Measurements from ENCODE around the gene TMEM209. TPM values are rescaled to one million over a fixed set of nuclear protein-coding genes. Genes with fewer than 3 reads are reported as not detected.

Gene TMEM209
- polyA plus RNA-seq, 1 donor (not counting 4 experiments of a cell fraction or from before 2014, with no cell fraction given) = 20.0 TPM

GRCh38 chr7:130151591-130152492 lies 53.4 kb downstream of the TMEM209 start:
- no peak for TF ChIP-seq CTCF (optimal IDR thresholded peaks at IDR 0.05 in 1 of 3, IDR thresholded peaks at IDR 0.05 in 1 of 3, conservative IDR thresholded peaks at IDR 0.05 in 1 of 3; ENCODE audit: extremely low read depth in 1 of 3, insufficient read depth in 2 of 3, low read length in 3 of 3)
- no peak for TF ChIP-seq EZH2 (IDR thresholded peaks at IDR 0.05; ENCODE audit: low read length)
- dilution Hi-C loops (cut with MboI; ENCODE audit: extremely low pct_ligation_motif_present, low sequenced_read_pairs) = no loop called here
- no peaks in the 10 kb centered on the region for H3K4me1 ChIP-seq (ENCODE audit: control insufficient read depth, extremely low read depth, insufficient read depth, low read length)
- H3K9ac ChIP-seq (ENCODE audit: control insufficient read depth, extremely low read depth, insufficient read depth, low read length) = no peak overlapping the region
- H2AFZ ChIP-seq (ENCODE audit: control insufficient read depth, low read length) = no peak overlapping the region
- no peaks in the 10 kb centered on the region for H4K20me1 ChIP-seq (ENCODE audit: control insufficient read depth, extremely low read depth, insufficient read depth, low read length)
- H3K79me2 ChIP-seq (ENCODE audit: control insufficient read depth, insufficient read depth, low read length) = no peaks in the 10 kb centered on the region
- no peaks in the 10 kb centered on the region for H3K36me3 ChIP-seq (ENCODE audit: control insufficient read depth in 2 of 2, extremely low read depth in 1 of 2, insufficient read depth in 2 of 2, low read length in 2 of 2)
- H3K9me3 ChIP-seq (ENCODE audit: control insufficient read depth, low read depth, low read length) = no peaks in the 10 kb centered on the region
- no peak overlapping the region for H3K4me3 ChIP-seq (ENCODE audit: control insufficient read depth in 2 of 3, extremely low read depth in 1 of 3, insufficient read depth in 2 of 3, low read depth in 1 of 3, low read length in 3 of 3)
- H3K4me2 ChIP-seq (ENCODE audit: control insufficient read depth, extremely low read depth, insufficient read depth, low read depth, low read length) = no peak overlapping the region
- H3K27me3 ChIP-seq (ENCODE audit: control insufficient read depth, extremely low read depth, insufficient read depth, low read length) = peaks cover 13% of the 10 kb centered on the region
- FAIRE-seq (no peak), DNase-seq (ENCODE audit: low read depth, low spot score) (no peak)
- no peaks in the 10 kb centered on the region for H3K9me1 ChIP-seq (ENCODE audit: control insufficient read depth, extremely low read depth, insufficient read depth, low read length)
- no peak overlapping the region for H3K27ac ChIP-seq (ENCODE audit: control insufficient read depth, insufficient read depth, low read length)

GRCh38 chr7:130150587-130150986 lies 54.6 kb downstream of the TMEM209 start:
- H3K4me1 ChIP-seq (ENCODE audit: control insufficient read depth, extremely low read depth, insufficient read depth, low read length) = no peaks in the 10 kb centered on the region
- FAIRE-seq (no peak), DNase-seq (ENCODE audit: low read depth, low spot score) (no peak)
- H3K9me3 ChIP-seq (ENCODE audit: control insufficient read depth, low read depth, low read length) = no peaks in the 10 kb centered on the region
- H3K9ac ChIP-seq (ENCODE audit: control insufficient read depth, extremely low read depth, insufficient read depth, low read length) = no peak overlapping the region
- H2AFZ ChIP-seq (ENCODE audit: control insufficient read depth, low read length) = no peak overlapping the region
- TF ChIP-seq EZH2 (IDR thresholded peaks at IDR 0.05; ENCODE audit: low read length) (no peak), CTCF (optimal IDR thresholded peaks at IDR 0.05 in 1 of 3, IDR thresholded peaks at IDR 0.05 in 1 of 3, conservative IDR thresholded peaks at IDR 0.05 in 1 of 3; ENCODE audit: extremely low read depth in 1 of 3, insufficient read depth in 2 of 3, low read length in 3 of 3) (no peak)
- dilution Hi-C loops (cut with MboI; ENCODE audit: extremely low pct_ligation_motif_present, low sequenced_read_pairs) = no loop called here
- H3K36me3 ChIP-seq (ENCODE audit: control insufficient read depth in 2 of 2, extremely low read depth in 1 of 2, insufficient read depth in 2 of 2, low read length in 2 of 2) = no peaks in the 10 kb centered on the region
- H3K4me2 ChIP-seq (ENCODE audit: control insufficient read depth, extremely low read depth, insufficient read depth, low read depth, low read length) = no peak overlapping the region
- H4K20me1 ChIP-seq (ENCODE audit: control insufficient read depth, extremely low read depth, insufficient read depth, low read length) = no peaks in the 10 kb centered on the region
- no peaks in the 10 kb centered on the region for H3K79me2 ChIP-seq (ENCODE audit: control insufficient read depth, insufficient read depth, low read length)
- H3K27ac ChIP-seq (ENCODE audit: control insufficient read depth, insufficient read depth, low read length) = no peak overlapping the region
- H3K9me1 ChIP-seq (ENCODE audit: control insufficient read depth, extremely low read depth, insufficient read depth, low read length) = no peaks in the 10 kb centered on the region
- peaks cover 13% of the 10 kb centered on the region for H3K27me3 ChIP-seq (ENCODE audit: control insufficient read depth, extremely low read depth, insufficient read depth, low read length)
- no peak overlapping the region for H3K4me3 ChIP-seq (ENCODE audit: control insufficient read depth in 2 of 3, extremely low read depth in 1 of 3, insufficient read depth in 2 of 3, low read depth in 1 of 3, low read length in 3 of 3)

Measured in keratinocyte (primary cell).